ENCODE data around the gene ODAD3.
"Not testable (repeated sequence)": the region's sequence is repeated elsewhere in the genome, so short reads cannot be mapped to it uniquely, and the experiment has no call there.

Gene ODAD3

DNA sequence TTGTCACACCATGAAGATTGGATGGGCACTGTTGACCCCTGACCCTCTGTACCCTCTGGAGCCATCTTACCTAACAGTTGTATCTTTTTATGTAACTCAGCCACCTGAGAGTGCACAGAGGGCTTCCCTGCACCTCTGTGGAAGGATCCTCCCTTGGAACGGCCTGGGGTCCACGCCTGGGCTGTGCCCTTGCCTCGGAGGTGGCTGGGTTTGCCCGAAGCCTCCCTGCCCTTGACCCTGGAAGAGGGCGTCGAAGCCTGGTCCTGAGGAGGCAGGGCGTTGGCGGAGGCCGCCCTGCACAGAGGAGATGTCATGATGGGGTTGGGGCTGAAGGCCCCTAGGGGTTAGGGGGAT lies 241 bp downstream of the ODAD3 start:
- no peak for DNase-seq

DNA sequence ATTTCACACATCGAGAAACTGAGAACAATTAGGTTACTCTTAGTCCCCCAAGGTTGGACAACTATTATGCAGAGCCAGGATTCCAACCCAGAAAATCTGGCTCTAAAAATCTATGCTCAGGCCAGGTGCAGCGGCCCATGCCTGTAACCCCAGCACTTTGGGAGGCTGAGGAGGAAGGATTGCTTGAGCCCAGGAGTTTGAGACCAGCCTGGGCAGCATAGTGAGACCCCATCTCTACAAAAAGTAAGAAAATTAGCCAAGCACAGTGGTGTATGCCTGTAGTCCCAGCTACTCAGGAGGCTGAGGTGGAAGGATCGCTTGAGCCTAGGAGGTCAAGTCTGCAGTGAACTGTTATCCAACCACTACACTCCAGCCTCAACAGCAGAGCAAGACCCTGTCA lies 1.4 kb downstream of the ODAD3 start:
- DNase-seq: not testable (repeated sequence)

DNA sequence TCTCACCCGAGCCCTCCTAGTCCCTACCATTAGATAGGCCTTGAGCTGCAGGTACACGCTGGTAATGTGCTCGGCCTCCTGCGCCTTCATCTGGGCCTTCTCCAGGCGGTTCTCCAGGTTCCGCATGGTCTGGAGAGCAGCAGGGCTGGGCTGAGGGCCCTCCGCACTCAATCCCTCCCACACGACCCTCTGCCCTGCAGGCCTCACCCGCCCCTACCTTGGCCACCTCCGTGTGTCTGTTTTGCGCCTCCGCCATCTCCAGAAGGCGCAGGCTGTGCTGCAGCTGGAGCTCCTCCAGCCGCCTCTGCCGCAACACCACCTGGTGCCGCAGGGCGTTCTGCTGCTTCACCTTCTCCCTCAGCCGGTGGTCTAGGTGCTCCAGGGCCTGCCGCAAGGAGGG lies 8.3 kb downstream of the ODAD3 start:
- DNase-seq: no peak

GRCh38 chr19:11425719-11426457 lies 9.0 kb downstream of the ODAD3 start:
- no peak for DNase-seq

DNA sequence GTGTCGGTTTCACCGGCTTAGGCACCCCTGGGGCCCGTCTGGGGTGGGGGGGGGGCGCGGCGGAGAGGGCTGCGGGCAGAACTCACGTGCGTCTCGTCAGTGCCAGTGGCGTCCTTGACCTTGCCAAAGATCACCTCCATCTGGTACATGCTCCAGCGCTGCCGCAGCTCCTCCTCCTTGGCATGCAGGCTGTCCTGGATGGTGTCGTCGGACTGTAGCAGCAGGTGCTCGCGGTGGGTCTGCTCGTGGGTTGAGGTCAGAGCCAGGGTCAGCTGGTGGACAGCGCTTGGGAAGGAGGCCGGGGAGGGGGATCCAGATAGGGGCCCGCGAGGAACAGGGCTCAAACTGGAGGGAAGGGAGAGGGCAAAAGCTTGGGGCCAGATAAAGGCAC lies 11.1 kb downstream of the ODAD3 start:
- DNase-seq: no peak

DNA sequence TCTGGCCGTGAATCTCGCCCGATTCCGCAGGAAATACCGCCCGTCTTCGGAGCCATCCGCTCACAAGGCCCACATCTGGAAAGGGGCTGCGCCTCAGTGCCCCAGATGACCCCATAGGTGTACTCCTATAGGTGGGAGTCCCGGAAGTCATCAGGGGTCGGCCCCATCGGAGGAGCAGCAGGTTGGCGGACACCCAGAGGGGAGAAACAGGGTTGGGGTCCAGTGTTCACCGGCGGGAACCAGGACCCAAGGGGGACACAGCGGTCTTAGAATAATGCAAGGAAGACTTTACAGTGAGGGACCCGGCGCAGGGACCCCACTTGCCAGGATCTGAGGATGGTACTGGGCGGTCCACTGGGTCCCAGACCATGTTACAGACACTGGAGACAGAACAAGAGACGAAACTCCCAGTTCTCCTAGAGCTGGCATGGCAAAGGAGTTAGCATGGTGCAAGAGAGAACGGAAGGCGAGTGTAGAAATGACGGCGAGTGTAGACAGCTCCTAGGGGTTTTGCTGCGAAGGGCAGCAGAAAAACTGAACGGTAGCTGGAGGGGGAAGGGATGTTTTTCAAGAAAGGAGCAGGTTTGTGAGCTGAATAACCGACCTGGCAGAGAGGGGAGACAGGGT lies 11.6 kb downstream of the ODAD3 start:
- no peak for DNase-seq

DNA sequence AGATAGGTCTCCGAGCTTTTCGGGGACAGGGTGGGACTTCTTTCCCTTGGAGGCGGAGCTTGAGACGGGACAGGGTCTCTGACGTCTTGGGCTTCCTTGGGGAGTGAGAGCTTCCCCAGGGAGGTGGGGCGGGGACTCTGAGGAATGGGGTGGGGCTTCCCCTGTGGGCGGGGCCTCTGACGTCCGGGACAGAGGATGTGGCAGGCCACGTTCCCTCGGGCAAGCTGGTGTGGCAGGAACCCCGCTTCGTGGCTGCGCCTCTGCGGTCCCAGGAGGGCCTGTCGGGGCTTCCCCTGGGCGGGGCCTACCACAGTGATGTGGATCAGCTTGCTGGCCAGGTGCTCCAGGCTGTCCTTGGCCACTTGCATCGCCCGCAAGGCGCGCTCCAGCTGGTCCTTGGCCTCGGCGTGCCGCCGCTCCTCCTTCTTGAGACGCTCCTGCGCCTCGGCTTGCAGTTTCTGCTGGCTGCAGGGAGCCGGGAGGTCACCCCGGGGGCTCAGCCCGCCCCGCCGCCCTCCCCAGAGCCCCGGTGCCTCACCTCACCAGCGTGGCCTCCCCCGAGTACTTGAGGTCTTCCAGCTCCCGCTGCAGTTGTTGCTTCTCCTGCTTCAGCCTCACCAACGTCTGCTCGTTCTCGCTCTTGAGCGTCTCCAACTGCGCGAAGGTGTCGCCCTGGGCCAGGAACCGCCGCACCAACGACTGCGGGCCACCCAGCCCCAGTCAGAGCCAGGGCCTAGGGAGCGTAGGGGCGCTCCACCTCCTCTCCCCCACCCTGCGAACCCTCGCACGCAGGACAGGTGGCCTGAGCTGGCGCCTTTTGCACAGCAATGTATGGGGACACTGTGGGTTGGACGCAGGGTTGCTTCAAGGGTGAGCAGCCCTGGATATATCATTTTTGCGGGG lies 12.5 kb downstream of the ODAD3 start:
- DNase-seq: no peak

DNA sequence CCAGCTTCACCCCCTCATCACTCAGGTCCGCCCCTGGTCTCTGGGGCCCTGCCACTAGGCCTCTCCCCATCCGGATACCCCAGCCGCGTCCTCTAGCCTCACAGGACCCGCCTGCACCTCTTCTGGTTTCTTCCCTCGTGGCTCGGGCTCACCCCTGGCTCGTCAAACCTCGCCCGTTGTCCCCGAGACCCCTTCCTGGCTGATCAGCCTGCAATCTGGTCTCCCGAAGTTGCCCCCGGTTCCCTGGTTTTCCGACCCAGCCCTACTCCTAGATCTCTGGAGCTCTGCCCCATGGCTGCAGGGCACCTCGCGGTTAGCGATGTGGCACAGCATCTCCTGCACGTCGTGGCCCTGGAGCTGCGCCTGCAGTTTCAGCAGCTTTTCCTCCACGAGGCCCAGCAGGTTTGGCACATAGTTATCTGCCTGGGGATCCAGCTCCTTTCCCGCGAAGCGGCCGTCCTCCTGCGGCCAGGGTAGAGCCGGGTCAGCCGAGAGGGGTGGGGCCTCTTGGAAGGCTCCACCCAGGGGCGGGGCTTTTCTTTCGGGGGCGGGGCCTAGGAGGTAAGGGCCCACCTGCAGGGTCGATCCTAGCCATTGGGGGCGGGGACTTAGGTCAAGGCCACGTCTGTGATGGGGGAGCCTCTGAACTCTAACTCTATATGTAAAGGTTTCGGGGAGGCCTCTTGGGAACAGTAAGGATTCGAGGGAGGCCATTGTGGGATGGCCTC lies 13.4 kb downstream of the ODAD3 start:
- no peak for DNase-seq

GRCh38 chr19:11420429-11421370 lies 14.2 kb downstream of the ODAD3 start:
- DNase-seq: no peak

- DNase-seq: no peak
Observed at GRCh38 chr19:11418549-11419506, 16.1 kb downstream of the ODAD3 start, which contains the start of gene RGL3. Gene RGL3 (minus strand): TSS chr19:11419314. CDS start chr19:11419278, 36 bp downstream.

- DNase-seq: no peak
Observed at GRCh38 chr19:11418094-11418548, 16.8 kb downstream of the ODAD3 start.

GRCh38 chr19:11416346-11417052 lies 18.4 kb downstream of the ODAD3 start:
- DNase-seq: no peak

DNA sequence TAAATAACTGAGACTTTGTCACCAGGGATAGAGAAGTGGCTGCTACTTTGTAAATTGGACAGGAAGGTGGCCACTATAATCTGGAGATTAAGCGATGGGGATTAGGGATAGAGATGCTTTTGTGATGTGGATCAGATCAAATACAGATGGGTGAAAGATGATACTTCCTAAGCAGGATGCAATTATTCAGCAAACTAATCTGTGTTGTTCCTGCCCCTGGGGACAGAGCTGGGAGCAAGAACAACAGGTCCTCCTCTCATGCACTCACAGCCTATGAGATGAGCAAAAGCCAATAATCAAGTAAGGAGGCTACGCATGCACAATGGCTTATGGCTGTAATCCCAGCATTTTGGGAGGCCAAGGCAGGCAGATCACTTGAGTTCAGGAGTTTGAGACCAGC lies 20.4 kb downstream of the ODAD3 start:
- no peak for DNase-seq

DNA sequence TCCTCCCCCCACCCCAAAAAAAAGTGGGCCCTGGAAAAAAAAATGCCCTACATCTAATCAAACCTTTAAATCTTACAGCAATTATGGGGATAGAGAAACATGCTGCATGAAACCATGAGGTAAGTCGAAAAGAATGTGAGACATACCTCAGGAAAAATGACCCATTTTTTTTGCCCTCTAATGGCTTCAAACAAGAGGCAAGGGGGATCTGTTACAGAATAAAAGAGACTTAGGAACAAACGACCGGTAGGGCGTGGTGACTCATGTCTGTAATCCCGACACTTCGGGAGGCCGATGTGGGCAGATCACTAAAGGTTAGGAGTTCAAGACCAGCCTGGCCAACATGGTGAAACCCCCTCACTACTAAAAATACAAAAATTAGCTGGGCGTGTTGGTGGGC lies 24.2 kb downstream of the ODAD3 start:
- DNase-seq: no peak

- DNase-seq: no peak
Observed at GRCh38 chr19:11408591-11408990, 26.3 kb downstream of the ODAD3 start.

DNA sequence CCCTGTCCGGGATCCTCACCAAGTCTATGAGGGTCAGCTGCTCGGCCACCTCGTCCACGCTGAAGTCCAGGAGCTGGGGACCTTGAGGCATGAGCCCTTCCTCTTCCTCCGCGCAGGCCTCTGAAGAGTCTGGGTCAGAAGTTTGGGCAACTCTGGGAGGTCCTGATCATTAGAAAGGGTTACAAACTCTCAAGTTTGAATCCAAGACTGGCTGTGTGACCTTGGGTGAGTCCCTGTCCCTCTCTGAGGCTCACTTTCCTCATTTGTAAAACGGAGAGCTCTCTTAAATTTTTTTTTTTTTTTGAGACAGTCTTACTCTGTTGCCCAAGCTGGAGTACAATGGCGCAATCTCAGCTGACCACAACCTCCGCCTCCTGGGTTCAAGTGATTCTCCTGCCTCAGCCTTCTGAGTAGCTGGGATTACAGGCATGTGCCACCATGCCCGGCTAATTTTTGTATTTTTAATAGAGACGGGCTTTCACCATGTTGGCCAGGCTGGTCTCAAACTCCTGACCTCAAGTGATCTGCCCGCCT lies 28.2 kb downstream of the ODAD3 start:
- DNase-seq: not testable (repeated sequence)

GRCh38 chr19:11405846-11406643 lies 28.9 kb downstream of the ODAD3 start:
- no peak for DNase-seq

DNA sequence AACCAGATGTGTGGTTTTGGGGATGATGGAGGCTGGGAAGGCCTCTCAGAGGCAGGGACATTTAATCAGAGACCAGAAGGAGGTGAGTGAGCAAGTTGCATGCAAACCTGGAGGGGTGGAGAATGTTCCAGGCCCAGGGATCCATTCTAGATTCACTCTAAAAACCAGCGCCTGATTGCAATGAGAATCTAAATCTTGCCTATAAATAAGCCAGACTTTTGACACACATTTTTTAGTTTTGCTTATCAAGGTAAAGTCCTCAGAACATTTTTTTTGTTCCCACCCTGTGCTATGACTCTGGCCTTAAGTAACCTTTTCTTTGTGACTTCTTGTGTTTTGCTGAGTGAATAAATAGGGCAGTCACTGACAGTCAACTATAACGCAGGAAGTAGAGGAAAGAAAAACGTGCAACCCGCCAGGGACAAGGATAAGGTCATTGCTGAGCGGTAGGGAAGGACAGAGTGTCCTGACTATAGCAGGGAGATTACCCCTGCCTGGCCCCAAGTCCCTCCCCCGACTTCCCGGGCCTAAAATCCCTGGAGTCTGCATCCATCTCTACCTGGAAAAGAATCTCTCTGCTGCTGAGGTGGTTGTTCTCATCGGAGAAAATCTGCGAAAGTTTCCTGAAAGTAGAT lies 30.2 kb downstream of the ODAD3 start:
- no peak for DNase-seq

Data from amniotic stem cell (primary cell).